GM21390 (cell line): ENCODE data around the gene AURKB.
"Not testable (repeated sequence)": the region's sequence is repeated elsewhere in the genome, so short reads cannot be mapped to it uniquely, and the experiment has no call there.

Experiments
- ATAC-seq: cut with Tn5 transposase; IDR thresholded peaks from one replicate; pipeline ENCODE4 v1.9.1; 2021; ENCODE audit not compliant: unreplicated experiment

AURKB gene

DNA sequence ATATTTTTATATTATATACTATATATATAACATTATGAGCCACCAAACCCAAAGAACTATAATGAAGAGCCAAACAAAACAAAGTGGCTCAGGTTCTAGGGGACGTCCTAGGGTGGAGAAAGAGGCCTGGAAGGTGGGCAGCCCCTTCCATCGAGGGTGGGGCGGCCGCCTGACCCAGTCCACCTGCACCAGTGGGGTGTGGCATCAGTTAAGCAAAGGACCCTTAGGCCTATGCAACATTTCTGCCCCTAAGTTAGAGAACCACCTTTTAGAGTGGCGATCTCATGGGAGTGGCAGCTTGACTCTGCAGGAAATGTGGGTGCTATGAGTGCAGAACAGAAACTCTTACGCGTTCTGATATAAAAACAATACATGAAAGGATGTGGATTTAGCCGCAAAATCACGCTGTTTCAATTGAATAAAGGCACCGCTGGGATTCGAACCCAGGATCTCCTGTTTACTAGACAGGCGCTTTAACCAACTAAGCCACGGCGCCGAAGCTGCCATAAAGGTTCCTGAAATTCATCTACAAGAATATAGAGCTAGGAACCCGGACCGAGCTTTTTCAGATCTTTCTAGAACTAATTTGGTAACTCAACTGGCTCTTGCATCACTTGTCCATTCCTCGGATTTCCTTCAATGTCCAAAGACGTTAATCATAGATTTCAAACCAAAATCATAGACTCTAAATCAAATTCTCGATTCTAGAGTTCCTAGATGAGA, 15.6 kb upstream of the AURKB start:
- ATAC-seq, result no peak

DNA sequence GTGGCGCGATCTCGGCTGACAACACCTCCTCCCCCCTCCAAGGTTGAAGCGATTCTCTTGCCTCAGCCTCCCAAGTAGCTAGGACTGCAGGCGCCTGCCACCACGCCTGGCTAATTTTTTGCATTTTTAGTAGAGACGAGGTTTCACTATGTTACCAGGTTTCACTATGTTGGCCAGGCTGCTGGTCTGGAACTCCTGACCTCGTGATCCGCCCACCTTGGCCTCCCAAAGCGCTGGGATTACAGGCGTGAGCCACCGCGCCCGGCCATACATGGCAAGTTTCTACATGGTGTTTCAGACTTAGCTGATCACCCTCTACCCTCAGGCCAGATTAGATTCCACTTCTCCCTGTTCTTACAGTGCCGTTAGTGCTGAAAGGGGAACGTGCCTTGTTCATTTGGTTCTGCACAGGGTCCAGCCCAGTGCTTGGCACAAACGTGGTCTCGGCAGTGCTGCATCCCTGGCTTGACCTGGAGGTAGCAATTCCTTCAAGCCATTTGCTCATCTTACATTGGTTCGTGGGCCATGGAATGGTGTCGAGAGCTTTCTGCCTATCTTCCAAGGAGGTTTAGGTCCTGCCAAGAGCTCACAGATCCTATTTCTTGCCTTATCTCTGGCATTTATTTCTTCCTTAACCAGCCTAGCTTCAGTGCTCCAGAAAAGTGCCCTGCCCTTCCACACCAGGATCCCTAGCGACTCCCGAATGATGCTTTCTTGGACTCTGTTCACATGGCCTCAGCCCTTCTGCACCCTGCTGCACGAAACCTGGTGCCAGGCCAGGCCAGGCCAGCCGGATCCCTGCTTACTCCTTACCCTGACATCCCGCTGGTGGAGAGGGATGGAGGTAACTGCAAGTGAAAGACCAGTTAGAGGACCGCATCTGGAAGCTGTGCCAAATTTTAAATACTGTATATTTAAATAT, 14.8 kb upstream of the AURKB start:
- ATAC-seq, result no peak

DNA sequence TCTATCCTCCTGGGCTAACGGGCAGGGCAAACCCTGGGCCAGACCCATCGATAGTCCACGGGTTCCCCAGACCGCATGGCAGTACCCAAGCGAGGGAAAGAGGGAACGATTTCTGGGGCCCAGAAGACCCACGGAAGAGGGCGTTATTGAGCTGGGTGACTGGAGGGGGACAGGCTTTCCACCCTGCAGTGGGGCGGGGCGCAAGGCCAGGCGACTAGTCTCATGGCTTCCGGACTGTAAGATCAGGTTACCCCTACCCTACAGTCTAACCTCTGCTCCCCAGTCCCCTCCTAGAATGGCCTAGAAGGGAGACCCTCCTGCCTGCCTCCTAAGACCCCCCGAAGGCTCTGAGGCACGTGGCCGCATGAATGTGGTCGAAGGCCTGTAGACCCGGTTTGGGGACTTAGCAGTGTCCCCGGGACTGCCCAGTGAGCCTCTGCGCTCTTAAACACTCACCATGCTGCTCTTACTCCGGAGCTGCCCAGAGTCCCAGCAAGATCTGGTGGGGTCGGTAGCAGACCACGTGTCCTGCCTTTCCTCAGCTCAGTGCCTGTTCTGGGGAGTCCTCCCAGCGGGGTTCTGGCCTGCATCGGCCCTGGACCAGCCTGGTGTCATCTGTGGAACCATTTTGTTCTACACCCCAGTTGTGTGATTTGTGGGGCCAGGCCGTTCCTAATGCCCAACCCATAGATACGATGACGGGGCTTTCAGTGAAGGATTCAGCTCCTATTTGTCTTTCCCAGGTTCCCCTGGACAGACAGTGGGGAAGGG, 13.2 kb upstream of the AURKB start:
- no peak for ATAC-seq

DNA sequence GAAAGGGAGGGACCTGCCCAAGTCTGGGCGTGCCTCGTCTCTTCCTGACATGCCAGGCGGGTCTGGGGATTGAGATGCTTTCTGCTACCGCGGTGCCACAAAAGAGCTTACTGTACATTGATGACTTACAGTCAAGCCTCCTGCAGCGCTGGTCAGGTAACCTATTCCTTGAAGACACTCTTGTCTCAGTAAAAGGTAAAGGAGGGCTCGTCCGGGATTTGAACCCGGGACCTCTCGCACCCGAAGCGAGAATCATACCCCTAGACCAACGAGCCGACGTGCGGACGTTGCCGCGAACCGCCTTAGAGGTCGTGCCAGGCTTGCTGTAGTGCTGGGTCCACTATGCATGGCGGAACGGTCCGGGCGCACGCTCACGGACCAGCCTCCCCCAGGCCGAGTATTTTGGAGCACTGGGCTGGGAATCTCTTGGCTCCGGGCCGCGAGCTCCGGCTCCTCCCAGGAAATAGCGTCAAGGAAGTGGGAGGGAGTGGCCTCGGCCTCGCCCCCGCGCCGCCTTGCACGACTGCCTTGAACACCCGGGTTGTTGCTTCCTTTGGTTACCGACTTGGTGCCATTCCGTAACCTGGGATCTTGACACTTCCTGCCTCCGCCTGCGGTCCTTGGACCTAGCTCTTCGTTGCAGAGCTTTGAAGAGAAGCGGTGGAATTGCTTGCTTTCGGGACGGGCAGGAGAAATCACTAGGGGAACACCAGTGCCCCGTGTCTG, 12.4 kb upstream of the AURKB start:
- ATAC-seq, result peak; percentile 33

DNA sequence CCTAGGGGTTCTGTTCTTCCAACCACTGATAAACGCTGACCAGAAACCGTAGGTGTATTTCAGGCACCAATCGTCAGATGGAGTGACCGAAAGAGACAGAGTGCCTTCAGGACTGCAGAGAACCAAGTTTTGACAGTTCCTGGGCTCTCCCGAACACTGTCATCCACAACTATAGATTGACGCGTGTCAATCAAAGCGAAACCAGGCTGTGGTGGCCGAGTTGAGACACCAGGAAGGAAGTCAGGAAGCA, 11.9 kb upstream of the AURKB start:
- peak; percentile 35 for ATAC-seq

DNA sequence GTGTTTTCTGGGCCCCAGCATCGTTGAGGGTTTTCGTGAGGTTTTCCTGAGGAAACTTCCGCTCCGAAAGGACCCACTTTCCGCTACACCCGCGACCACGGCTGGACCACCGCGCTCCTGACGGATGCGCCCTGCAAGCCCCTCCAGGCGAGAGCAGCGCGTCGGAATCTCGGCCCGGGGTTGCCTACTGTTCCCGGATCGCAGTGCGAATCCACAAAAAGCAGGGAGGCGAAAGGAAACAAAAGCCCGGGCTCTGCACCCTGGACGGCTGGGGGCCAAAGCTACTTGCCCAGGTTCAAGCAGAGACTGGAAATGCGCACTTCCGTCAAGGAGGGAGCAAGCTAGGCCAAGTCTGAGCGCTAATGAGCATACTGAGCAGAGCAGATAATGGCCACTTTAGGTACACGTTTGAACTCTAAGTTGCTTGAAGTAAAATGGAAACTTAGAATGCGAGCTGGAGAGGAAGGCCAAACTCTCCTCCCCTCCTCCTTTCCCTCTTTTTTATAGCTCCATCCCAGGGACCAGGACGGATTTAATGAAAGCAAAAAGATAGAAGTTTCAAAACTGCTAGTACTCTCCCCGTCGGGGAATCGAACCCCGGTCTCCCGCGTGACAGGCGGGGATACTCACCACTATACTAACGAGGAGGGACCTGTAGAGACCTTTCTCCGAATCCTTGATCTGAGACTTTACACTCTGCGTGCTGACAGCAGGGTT, 11.4 kb upstream of the AURKB start:
- peak; percentile 36 for ATAC-seq

DNA sequence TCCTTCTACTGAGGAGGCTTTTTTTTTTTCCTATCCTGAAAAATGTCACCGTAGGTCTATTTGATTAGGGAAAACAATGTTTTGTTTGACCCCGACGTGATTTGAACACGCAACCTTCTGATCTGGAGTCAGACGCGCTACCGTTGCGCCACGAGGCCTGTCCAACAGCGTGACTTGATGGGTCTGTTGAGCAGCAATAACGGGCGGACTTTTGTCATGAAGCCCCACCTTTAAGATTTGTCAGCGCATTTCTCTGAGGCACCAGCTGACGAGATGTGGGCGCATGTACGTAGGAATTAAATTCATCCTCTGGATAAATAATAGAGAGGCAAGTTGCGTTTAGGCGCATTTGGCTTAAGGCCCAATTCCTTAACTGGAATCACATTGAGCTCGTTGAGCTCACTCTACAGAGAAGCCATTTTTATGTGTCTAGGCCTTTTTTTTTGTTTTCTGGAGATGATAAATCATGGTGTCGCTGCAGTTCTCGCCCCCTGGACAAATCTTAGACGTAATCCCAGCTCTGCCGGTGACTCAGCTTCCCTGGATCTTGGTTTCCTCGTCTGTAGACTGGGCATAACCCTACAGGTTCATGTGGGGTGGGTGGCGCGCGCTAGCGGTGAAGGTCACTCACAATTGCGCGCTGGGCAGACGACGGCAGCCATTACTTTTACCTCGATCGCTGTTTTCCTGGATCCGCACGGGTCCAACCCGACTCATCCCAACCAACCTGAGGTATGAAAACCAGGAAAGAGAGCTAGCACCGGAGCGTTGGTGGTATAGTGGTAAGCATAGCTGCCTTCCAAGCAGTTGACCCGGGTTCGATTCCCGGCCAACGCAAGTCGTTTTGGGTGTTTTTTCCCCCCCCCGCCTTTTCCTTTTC, 10.6 kb upstream of the AURKB start:
- no peak for ATAC-seq

DNA sequence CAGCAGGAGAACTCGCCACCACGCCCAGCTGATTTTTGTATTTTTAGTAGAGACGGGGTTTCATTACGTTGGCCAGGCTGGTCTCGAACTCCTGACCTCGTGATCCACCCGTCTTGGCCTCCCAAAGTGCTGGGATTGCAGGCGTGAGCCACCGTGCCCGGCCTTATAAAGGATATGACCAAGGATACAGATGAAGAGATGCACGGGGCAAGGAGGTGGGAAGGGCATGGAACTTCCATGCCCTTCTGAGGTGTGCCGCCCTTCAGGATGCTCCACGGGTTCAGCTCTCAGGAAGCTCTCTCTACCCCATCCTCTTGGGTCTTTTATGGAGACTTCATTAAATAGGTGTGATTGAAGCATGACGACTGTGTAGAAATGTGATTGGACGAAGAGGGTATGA, 3.6 kb upstream of the AURKB start:
- not testable (repeated sequence) for ATAC-seq

DNA sequence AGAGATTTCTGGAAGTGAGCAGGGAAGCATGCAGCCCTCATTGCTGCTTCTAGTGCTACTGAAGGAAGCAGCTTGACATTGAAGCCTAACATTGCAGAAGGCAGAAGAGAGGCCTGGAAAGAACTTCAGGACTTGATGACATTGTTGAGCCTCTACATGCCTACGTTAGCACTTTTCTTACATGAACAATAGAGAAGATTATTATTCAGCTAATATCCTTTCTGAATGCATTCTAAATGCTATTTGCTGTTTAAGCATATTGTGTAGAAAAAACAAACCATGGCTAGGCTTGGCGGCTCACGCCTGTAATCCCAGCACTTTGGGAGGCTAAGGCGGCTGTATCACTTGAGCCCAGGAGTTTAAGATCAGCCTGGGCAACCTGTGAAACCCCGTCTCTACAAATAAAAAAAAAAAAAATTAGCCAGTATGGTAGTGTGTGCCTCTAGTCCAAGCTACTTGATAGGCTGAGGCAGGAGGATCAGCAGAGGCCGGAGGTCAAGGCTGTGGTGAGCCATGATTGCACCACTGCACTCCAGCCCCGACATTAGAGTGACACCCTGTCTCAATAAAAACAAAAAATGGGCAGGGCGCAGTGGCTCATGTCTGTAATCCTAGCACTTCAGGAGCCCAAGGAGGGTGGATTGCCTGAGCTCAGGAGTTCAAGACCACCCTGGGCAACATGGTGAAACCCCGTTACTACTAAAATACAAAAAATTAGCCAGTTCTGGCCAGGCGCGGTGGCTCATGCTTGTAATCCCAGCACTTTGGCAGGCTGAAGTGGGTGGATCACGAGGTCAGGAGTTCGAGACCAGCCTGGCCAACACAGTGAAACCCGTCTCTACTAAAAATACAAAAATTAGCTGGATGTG, 2.2 kb upstream of the AURKB start:
- no peak for ATAC-seq

DNA sequence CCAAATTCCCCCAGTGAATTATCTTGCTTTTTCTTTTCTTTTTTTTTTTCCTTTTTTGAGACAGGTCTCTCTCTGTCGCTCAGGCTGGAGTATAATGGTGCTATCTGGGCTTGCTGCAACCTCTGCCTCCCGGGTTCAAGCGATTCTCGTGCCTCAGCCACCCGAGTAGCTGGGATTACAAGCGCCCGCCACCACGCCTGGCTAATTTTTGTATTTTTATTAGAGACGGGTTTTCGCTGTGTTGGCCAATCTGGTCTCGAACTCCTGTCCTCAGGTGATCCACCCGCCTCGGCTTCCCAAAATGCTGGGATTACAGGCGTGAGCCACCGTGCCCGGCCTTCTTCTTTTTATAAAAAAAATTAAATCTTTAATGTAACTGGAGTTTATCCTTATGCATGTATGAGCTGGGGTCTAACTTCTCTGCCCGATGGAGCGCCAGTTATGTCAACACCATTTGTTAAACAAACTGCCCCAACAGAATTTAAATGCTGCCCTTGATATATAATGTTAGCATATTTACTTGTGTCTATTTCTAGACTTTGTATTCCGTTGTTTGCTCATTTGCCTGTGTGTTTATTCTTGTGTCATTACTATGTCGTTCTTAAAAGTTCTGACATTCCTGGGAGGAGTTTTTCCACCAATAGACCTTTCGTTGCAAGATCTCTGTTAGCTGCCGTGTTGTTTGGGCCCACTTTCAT, 535 bp upstream of the AURKB start:
- no peak for ATAC-seq

DNA sequence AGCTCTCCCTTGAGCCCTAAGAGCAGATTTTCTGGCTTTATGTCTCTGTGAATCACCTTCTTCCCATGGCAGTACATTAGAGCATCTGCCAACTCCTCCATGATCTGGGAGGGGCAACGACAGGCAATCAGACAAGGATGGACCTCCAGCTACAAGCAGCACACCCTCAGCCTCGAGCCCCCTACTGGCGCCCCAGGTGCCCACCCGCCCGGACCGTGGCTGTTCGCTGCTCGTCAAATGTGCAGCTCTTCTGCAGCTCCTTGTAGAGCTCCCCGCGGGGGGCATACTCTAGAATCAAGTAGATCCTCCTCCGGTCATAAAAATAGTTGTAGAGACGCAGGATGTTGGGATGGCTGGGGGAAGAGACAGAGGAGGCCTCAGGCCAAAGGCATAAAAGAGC, 3.8 kb downstream of the AURKB start:
- no peak for ATAC-seq

DNA sequence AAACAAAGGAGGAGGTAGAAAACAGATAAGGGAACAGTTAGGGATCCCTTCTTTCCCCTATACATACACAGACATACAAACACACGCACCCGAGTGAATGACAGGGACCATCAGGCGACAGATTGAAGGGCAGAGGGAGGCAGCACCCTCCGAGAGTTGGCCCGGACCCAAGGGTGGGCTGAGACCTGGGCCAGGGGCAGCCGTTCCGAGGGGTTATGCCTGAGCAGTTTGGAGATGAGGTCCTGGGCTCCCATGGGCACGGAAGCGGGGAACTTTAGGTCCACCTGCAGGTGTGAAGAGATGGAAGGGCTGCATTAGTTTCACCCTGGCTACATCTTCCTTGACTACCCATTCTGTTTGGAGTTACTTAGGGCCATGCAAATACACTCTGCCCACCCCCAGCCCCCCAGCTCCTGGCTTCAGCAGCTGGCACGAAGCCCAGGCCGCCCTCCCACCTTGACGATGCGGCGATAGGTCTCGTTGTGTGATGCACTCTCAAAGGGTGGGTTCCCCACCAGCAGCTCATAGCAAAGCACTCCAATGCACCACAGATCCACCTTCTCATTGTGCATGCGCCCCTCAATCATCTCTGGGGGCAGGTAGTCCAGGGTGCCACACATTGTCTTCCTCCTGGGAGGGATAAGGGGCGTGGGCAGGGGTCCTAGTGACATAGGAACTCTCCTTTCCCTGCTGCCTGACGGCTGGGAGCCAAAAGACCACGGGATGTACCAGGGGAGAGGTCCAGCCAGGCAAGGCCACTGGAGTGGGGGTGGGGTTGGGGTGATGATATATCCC, 5.4 kb downstream of the AURKB start:
- no peak for ATAC-seq

DNA sequence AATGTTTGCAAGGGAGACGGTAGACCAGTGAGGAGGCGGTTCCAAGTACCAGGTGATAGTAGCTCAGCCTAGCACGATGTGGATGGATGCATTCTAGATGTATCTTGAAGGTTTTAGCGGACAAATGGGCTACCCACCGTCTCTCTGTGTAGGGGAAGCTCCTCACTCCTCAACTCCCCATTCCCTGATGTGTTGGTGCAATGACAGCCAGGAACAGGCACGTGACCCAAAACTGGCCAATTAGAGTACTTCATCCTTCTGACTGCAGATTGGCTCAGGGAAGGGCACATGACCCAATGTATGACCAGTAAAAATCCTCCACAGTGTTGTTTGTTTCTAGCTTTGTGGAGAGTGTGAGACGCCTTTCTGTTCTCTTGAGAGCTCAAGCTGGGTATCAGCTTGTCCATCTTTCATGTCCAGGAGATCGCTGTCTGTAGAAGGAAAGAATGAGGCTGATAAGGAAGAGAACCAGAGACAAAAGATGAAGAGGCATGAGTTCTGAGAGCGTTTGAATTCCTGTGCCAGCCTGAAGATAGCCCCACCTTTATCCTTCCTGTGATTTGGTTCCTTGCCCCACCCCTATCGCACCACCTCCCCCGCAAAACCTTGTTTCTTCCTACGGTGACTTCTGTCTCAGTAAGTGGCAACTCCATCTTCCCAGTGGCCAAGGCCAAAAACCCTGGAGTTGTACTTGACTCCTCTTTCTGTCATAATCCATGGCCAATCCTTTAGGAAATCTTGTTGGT, 18.1 kb downstream of the AURKB start:
- no peak for ATAC-seq

DNA sequence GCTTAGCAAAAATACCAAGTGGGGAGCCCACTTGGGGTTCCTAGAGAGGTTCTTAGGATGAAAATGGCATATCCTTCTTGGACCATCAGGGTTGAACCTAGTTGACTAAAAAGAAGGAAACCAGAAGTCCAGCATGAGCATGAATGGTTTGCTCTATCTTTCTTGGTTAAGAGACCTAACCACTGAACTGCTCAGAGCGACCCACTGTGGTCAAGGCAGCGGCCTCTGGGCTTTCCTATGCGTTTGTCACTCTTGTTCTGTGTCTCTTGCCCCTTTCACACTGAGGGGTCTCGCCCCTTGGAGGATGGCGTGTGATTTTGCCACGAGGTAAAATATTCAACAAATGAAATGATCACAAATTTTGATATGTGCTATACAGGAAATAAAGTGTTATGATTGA, 19.9 kb downstream of the AURKB start:
- no peak for ATAC-seq

DNA sequence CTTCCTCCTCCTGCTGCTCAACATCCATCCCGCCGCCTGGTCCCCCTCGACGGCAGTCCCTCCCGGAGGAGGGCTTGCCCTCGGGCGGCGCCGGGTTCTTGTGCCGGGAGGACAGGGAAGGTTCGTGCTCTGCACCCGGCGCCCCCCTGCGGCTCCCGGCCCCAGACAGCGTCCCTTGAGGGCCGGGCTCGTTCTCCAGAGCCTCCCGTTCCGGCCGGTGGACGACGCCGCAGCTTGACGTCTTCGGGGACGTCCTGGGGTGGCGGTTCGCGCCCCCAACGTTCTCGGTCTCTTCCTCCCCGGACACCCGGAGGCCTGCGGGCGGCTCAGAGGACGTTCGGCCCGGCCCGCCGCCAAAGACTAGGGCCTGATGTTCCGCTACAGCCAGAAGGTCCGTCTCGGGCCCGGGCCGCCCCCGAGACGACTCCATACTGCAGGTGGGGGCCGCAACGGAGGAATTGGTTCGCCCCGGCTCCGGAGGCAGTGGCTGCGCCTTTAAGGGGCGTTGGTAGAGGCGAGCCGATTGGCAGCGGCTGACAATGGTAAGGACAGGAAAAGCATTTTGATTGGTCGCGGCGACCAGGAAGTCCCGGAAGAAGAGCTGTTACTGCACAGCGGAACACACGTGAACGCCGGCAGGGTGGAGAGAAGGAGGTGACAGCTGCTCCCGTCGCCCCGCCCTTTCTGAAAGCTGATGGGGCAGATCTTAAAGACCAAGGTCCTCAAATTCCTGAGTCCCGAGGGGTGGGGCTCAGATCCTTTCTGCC, 20.5 kb downstream of the AURKB start, which contains the start of gene BORCS6:
Gene BORCS6 (minus strand): TSS at position 470 of the 767 bp plus-strand sequence. CDS start 40 bp downstream, at position 430.
- peak; percentile 53 for ATAC-seq
